GM18907 (cell line): Measurements from ENCODE around the gene HOXA7.

ENCODE experiments used
- ATAC-seq: cut with Tn5 transposase; IDR thresholded peaks from one replicate; pipeline ENCODE4 v1.9.1; 2021; ENCODE audit warnings: mild to moderate bottlenecking, moderate library complexity; ENCODE audit not compliant: unreplicated experiment

The HOXA7 gene

DNA sequence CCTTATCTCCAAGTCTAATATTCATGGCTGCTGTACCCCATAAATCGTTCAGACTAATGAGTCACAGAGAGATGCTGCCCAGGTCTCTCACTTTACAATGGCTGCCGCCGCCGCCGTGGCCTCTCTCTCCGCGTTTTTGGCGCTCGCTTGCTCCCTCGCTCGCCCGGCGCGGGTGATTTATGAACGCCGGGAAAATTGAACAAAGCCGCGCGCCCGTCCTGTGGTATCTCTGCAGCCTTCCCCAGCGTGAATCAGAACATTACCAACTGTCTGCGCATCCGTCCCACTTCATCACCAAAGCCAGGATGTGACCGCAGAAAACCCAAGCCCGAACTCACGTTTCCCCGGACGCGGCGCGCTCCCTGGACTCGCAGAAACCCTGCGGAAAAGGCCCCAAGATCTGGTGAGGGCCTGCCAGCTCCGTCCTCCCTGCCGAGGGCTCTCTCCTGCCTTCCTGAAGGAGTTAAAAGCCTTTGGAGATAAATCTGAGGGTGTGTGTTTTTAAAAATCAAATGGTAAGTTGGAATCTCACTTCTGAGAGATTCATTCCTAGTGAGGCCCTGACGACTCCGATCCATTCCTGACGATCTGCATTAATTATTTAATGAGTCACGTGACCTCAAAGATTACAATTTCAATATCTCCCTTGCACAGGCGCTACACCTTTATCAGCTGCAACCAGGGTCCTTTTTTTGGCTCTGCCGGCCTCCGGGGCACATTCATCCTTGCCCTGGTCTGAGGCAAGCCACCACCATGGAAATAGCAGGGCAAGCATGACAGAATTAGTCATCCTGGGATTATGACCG, 32.2 kb downstream of the HOXA7 start:
- ATAC-seq = no peak

- ATAC-seq = no peak
These were observed 32.9 kb downstream of the HOXA7 start for GRCh38 chr7:27123477-27124053.

GRCh38 chr7:27123007-27123476, 33.4 kb downstream of the HOXA7 start:
- no peak for ATAC-seq

DNA sequence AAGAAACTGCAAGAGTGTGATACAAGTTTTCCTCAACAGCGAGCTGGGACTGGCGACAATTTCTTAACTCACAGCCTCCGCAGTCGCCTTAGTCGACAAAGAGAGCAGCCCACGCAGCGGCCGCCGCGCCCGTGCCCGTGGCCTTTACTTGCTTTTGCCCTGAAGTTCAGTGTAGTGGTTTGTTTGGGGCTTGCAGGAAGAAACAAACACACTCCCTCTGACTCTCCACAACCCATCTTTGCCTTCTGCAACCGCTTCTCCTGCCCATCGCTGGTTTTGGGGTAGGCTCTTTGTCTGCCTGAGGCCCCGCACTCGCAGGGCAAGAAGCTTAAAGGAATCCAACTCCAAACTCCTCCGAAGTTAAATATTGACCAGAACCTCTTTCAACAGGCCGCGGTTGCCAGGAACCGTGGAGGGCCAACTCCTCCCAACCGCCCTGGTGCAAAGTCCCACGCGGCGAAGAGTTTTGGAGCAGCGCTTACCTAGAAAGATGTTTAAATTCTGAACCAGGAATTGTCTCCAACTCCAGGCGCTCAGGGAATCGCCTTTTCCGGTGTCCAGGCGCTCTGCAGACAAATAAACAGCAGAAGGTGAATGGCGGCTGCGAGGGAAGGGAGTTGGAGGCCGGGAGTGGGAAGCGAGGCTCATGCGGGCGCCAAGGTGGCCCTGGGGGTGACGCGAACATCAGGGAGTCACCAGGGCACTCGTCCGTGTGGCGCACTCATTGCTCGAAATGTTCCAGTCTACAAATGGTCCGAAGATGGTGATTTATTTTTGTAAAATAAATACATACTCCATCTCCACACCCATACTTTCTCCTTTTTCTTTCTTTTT, 34.2 kb downstream of the HOXA7 start:
- no peak for ATAC-seq

GRCh38 chr7:27121684-27122076, 34.8 kb downstream of the HOXA7 start:
- no peak for ATAC-seq

DNA sequence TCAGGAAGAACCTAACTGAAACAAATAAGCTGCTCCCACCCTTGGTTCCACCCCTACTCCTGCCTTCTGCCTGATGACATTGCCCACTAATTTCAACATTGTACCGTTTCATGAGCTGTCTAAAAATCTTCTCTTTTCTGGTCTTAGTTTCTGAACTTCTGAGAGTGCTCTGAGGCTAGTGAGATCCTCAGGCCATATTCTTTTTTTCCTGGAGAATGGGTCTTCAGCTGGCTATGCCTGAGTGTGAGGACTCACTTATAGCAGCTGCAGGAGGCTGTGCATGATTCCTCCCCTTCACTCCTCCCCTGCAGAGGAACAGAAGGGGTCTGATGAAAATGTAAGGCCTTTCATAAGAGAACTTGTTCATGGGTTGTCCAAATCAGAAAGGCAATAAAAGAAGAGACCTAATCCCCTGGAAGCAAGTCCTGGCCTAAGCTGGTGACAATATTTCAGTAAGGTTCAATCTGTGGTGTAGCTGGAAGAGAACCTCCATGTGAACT, 37.0 kb downstream of the HOXA7 start:
- no peak for ATAC-seq

DNA sequence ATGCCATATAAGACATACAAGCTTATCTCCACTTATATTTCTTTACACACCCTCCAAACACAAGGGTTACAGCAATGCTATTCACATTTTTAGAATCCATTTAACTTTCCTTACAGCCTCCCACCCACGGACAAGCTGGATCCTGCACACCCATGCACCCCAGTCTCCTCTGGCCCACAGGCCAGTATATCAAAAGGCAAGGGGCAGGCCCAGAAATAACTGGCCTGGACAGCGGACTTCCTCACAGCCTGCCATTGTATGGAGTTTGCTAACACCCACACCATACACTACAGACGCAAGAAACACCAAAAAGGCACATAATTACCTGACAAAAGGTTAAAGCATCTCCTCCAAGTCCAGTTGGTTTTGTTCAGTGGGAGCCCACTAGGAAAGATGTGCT, 37.9 kb downstream of the HOXA7 start:
- ATAC-seq = no peak

GRCh38 chr7:27117887-27118491, 38.5 kb downstream of the HOXA7 start:
- ATAC-seq = no peak

DNA sequence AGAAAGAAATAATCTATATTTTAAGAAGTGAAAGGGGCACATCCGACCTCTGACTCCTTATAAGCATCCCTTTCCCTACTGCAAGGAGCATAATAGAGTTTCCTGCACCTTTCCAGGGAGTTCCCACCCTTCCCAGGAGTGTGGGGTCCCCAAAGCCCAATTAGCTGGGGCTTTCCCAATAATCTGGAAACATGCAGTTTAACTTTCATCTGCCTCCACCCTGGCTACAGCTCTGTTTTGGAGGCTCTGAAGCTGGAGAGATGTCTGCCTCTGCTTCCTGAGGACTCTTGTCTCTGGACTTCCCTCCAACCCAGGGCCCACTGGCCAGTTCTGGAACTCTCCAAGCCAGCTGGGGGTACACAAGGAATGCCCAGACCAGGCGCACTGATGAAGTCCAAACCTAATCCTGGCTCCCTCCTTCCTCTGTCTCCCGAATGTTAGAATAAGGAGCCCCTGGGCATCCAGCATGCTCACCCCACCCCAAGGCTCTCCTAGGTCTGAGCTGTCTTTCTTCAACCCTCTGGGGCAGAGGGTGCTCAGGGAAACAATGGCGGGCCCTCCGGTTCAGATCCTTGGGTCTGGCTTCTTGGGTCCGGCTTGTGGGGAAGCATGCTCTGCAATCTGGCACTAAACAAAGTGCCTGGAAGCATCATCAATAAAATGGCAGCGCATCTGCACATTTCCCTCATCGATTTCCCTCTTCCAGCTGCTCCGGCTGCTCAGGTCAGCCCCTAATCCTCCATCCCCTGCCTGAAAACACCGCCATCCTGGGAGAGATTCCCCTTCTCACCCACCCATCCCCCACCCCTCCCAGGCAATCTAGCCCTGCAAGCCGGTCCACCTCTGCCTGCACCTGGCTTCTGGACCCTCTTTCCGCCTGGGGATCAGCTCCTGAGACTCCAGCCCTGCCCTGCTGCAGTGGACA, 39.3 kb downstream of the HOXA7 start:
- no peak for ATAC-seq

- no peak for ATAC-seq
These were observed 40.2 kb downstream of the HOXA7 start for GRCh38 chr7:27116031-27116961.

GRCh38 chr7:27115221-27116026, 41.1 kb downstream of the HOXA7 start:
- ATAC-seq = no peak

DNA sequence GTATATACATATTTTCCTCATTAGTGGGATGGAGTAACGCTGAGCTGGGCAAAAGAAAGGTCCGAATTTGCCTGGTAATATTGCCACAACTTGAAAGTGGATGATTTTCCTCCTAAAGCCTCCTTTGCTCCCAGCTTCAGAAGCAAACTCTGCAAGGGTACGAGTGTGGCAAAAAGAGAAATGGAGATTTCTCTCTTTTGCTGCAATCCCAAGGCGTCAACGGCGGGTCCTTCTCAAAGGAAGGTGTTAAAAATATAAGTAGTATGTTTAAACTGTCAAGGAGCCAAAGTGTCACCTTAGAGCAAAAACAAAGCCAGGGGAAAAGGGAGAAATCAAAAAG, 41.6 kb downstream of the HOXA7 start:
- no peak for ATAC-seq

DNA sequence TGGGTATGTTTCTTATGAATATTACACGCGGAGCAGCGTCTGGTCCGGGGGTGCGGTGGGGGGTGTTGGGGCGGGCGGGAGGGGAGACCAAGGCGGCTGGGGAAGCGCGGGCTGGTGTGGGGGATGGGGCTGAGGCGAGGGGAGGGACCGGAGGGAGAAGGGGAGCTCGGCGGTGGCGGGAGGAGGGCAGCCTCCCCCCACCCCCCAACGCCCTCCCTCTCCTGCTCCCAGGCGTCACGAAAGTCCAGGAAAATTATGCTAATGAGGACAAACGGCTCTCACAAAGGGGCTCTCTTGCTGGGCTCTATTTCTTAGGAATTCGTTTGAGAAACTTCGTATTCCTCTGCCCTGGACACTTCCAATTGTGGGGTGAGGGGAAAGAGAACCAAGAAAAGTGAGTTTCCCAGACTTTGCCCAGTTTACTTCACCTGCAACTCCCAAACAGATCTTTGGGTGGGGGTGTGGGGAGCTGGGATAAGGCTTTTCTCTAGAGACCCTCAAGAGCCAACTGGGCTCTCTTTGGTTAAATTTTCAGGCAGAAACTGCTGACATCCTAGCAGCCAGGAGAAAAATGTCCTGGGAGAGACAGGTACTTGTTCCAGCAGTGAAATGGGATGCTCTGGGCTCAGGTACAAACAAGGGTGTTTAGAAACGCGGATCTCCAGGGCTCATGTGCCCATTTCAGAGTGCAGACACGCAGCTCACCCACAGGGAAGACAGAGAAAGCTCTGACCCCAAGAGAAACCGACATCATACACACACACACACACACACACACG, 42.3 kb downstream of the HOXA7 start:
- ATAC-seq = no peak

DNA sequence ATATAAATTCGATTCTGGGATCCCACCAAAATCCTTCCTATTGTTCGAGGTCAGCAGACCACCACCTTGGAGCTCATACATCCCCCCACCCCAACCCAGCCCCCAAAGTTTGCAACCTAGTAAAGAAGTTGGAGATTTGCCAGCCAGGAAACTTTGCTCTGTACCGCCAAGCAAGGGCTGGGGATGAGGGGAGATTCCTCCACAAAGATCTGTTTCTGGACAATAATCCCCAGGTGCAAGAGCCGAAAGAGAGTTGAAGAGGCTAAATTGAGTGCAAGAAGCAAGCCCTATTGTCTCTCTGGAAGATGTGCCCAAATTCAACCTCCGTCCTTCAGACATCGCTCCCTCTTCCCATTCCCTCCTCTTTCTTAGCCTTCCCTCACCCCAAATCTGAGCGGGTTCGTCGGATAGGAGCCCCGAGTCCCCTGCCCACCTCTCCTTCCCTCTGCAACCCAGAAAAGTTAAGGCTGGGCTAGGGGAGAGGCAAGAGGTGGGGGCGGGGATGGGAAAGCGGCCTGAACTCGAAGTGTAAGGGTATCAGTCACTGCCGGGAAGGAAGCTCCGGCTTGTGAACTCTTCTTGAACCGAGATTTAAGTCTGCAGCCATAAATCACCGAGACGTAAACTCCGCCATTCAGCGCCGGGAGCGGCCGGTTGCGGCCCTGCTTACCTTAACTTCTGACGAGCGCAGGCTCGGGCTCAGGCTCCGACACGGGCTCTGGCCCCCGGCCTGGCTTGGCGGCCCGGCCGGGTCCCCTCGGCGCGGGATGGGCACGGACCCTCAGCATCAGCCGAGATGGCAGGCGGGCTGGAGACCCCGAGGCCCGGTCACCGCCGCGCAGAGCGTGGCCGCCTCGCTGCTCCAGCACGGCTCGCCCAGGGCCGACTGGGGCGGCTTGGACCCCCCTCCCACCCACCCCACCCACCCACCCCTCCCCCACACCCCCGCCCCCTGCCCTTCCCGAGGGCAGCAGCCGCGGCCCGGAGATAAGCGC, 43.2 kb downstream of the HOXA7 start:
- ATAC-seq = no peak

- no peak for ATAC-seq
These were observed 44.1 kb downstream of the HOXA7 start for GRCh38 chr7:27112361-27112760.

- ATAC-seq = no peak
These were observed 44.7 kb downstream of the HOXA7 start for GRCh38 chr7:27111751-27112277.
